ENCODE data around the gene OR5H1.

The OR5H1 gene

DNA sequence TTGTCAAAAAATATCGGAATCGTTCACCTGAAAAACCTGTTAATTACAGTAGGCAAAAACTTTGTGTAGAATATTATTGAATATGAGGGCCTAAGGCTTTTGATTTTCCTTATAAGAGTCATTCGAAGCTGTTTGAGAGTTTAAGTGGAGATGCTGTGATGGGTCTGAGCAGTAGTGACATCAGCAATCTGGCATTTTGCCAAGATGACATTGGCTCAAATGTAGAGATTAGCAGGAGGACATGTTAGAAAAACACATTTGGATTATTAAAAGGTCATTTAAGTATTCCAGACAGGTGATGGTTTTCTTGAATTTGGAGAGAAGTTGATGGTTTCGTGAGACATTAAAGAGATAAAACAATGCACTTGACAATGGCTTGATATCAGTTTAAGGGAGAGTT is 30.7 kb upstream of the OR5H1 start:
- ChIA-PET POLR2A (no interaction called here), CTCF (interaction anchor here (0.5 kb wide), 1 partner anchor 139 kb away, joined by 4 read pairs; no protein-coding TSS in a partner anchor)
- TF ChIP-seq ZNF658 (tag by site-specific recombination; IDR thresholded peaks at IDR 0.05) (no peak), ZBTB1 (tag by site-specific recombination; IDR thresholded peaks at IDR 0.05) (no peak)
- Histone ChIP-seq H3K9me3 (ENCODE audit: control insufficient read depth, insufficient read depth, low read depth, low read length) (no peaks in the 10 kb centered on the region), H3K4me1 (ENCODE audit: control insufficient read depth, insufficient read depth, low read length) (no peaks in the 10 kb centered on the region), H3K27ac (ENCODE audit: extremely low read depth, low read depth, low read length) (no peak overlapping the region), H3K4me3 (ENCODE audit: low read depth, low read length) (no peak overlapping the region), H3K36me3 (ENCODE audit: control insufficient read depth in 2 of 2, insufficient read depth in 1 of 2, low read length in 2 of 2) (no peaks in the 10 kb centered on the region)

DNA sequence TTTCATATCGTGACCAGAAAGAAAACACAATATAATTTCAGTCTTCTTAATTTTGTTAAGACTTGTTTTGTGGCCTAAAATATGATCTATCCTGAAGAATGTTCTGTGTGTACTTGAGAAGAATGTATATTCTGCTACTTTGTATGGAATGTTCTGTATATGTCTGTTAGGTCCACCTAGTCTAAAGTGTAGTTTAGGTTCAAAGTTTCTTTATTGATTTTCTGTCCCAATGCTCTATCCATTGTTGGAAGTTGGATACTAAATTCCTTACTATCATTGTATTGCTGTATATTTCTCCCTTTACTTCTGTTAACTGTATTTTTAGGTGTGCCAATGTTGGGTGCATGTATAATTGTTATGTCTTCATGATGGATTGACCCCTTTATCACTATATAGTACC is 22.4 kb upstream of the OR5H1 start:
- no peaks in the 10 kb centered on the region for H3K36me3 ChIP-seq (ENCODE audit: control insufficient read depth in 2 of 2, insufficient read depth in 1 of 2, low read length in 2 of 2)
- no peak overlapping the region for H3K27ac ChIP-seq (ENCODE audit: extremely low read depth, low read depth, low read length)
- H3K4me3 ChIP-seq (ENCODE audit: low read depth, low read length): no peak overlapping the region
- POLR2A ChIA-PET: no interaction called here
- H3K9me3 ChIP-seq (ENCODE audit: control insufficient read depth, insufficient read depth, low read depth, low read length): no peaks in the 10 kb centered on the region
- CTCF ChIA-PET: no interaction called here
- H3K4me1 ChIP-seq (ENCODE audit: control insufficient read depth, insufficient read depth, low read length): 0 out of 2 replicates have a peak, but pooled peaks cover 2% of the 10 kb centered on the region
- TF ChIP-seq ZNF514 (tag by site-specific recombination; IDR thresholded peaks at IDR 0.05) (no peak), ZNF24 (tag by site-specific recombination; IDR thresholded peaks at IDR 0.05) (no peak)

DNA sequence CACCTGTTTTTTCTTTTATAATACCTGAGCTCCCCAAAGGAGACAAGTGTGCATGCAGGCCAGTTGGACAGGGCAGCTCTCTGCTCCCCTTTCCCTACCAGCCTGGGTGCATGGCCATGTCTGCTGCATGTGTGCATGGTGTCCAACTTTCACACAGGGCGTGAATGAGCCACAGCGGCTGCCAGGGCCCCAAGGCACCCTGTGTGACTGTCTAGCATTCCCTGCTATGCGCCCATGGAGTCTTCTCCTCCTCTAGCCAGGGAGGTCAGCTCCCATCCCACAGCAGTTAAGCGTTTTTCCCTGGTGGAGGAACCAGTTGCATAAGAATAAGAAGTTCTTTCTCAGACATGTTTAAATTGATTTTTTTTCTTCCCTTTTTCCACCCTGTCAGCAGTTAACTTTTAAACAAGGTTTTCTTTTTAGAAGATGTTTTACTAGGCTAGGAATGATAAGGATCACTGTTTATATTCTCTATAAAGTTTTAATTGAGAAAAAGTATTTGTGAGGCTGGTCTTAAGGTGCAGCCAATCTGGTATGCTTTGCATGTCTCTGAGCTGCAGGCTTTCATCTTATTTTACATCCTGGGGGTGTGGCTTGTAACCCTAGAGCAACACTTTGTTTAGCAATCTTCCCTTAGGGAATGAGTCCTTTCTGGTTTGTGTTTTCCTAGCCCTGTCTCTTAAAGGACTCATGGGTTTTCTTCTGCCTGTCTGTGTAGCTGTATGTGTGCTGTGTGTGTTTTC is 20.5 kb upstream of the OR5H1 start:
- CTCF ChIA-PET: interaction anchor here (0.6 kb wide), 1 partner anchor 168 kb away, joined by 5 read pairs; no protein-coding TSS in a partner anchor
- H3K27ac ChIP-seq (ENCODE audit: extremely low read depth, low read depth, low read length): no peak overlapping the region
- H3K9me3 ChIP-seq (ENCODE audit: control insufficient read depth, insufficient read depth, low read depth, low read length): no peaks in the 10 kb centered on the region
- POLR2A ChIA-PET: no interaction called here
- no peak overlapping the region for H3K4me3 ChIP-seq (ENCODE audit: low read depth, low read length)
- TF ChIP-seq GLI2 (tag by site-specific recombination; IDR thresholded peaks at IDR 0.05; ENCODE audit: borderline replicate concordance, low read depth) (no peak), ZNF658 (tag by site-specific recombination; IDR thresholded peaks at IDR 0.05) (no peak), SP2 (tag by site-specific recombination; IDR thresholded peaks at IDR 0.05) (no peak), ZNF555 (tag by site-specific recombination; conservative IDR thresholded peaks at IDR 0.05) (no peak), ZNF621 (tag by site-specific recombination; IDR thresholded peaks at IDR 0.05) (no peak), ZNF707 (tag by site-specific recombination; IDR thresholded peaks at IDR 0.05) (no peak), ZNF169 (tag by site-specific recombination; IDR thresholded peaks at IDR 0.05) (no peak), ZNF777 (tag by site-specific recombination; IDR thresholded peaks at IDR 0.05; ENCODE audit: borderline replicate concordance) (no peak), BCL11A (tag by site-specific recombination; IDR thresholded peaks at IDR 0.05; ENCODE audit: low read depth) (no peak), ZNF670 (tag by site-specific recombination; IDR thresholded peaks at IDR 0.05; ENCODE audit: low read depth) (no peak), MEIS1 (CRISPR knock-in tag; IDR thresholded peaks at IDR 0.05; ENCODE audit: borderline replicate concordance) (no peak), PRDM1 (tag by site-specific recombination; IDR thresholded peaks at IDR 0.05) (no peak), ZNF48 (tag by site-specific recombination; IDR thresholded peaks at IDR 0.05) (no peak), ZNF155 (tag by site-specific recombination; IDR thresholded peaks at IDR 0.05) (no peak)
- TF ChIP-seq, protein P1, sequence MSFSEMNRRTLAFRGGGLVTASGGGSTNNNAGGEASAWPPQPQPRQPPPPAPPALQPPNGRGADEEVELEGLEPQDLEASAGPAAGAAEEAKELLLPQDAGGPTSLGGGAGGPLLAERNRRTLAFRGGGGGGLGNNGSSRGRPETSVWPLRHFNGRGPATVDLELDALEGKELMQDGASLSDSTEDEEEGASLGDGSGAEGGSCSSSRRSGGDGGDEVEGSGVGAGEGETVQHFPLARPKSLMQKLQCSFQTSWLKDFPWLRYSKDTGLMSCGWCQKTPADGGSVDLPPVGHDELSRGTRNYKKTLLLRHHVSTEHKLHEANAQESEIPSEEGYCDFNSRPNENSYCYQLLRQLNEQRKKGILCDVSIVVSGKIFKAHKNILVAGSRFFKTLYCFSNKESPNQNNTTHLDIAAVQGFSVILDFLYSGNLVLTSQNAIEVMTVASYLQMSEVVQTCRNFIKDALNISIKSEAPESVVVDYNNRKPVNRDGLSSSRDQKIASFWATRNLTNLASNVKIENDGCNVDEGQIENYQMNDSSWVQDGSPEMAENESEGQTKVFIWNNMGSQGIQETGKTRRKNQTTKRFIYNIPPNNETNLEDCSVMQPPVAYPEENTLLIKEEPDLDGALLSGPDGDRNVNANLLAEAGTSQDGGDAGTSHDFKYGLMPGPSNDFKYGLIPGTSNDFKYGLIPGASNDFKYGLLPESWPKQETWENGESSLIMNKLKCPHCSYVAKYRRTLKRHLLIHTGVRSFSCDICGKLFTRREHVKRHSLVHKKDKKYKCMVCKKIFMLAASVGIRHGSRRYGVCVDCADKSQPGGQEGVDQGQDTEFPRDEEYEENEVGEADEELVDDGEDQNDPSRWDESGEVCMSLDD (tag by site-specific recombination; IDR thresholded peaks at IDR 0.05): no peak
- TF ChIP-seq, protein P2, sequence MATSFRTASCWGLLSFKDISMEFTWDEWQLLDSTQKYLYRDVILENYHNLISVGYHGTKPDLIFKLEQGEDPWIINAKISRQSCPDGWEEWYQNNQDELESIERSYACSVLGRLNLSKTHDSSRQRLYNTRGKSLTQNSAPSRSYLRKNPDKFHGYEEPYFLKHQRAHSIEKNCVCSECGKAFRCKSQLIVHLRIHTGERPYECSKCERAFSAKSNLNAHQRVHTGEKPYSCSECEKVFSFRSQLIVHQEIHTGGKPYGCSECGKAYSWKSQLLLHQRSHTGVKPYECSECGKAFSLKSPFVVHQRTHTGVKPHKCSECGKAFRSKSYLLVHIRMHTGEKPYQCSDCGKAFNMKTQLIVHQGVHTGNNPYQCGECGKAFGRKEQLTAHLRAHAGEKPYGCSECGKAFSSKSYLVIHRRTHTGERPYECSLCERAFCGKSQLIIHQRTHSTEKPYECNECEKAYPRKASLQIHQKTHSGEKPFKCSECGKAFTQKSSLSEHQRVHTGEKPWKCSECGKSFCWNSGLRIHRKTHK (tag by site-specific recombination; IDR thresholded peaks at IDR 0.05): no peak
- no peaks in the 10 kb centered on the region for H3K36me3 ChIP-seq (ENCODE audit: control insufficient read depth in 2 of 2, insufficient read depth in 1 of 2, low read length in 2 of 2)
- H3K4me1 ChIP-seq (ENCODE audit: control insufficient read depth, insufficient read depth, low read length): 0 out of 2 replicates have a peak, but pooled peaks cover 2% of the 10 kb centered on the region
